IMR-90 (cell line): ENCODE measurements around the gene DNAJB9. TPM values are rescaled to one million over a fixed set of nuclear protein-coding genes. Genes with fewer than 3 reads are reported as not detected.

Experiments used
- ATAC-seq: fragments of 200-7000 bp; cut with Tn5 transposase; 2 replicates; pipeline ENCODE4 v1.9.1; 2020; ENCODE audit warnings: low read depth, mild to moderate bottlenecking, moderate library complexity
- BruUV-seq: library from RNA; stranded (reverse); fragments of 400-500 nt; replicated peaks from 2 replicates; lab custom pipeline; 2021; lab: Mats Ljungman, UMichigan
- CTCF ChIA-PET: fragments of 300-600 bp; formaldehyde crosslinking; extraction: SDS; loops from one replicate; lab custom pipeline; 2021; ENCODE audit warnings: antibody characterized with exemption; lab: Yijun Ruan, JAX
- POLR2A ChIA-PET: fragments of 300-600 bp; sonication (Branson Sonifier 250); formaldehyde crosslinking; loops from one replicate; lab custom pipeline; 2022; ENCODE audit warnings: antibody characterized with exemption; ENCODE audit not compliant: unreplicated experiment; lab: Charles Lee
- DNase-seq: peaks from one replicate; pipeline ENCODE4 v3.0.0; 2013
- H2AFZ ChIP-seq: replicated peaks from 2 replicates; pipeline ENCODE3; 2013; ENCODE audit warnings: low read length, mild to moderate bottlenecking; ENCODE audit not compliant: poor library complexity
- H2AK5ac ChIP-seq: 2 replicates; pipeline ENCODE4 v1.6.1; 2013; ENCODE audit warnings: low read depth, low read length, inconsistent platforms
- H2AK9ac ChIP-seq: replicated peaks from 2 replicates; pipeline ENCODE3; 2013; ENCODE audit warnings: mild to moderate bottlenecking, low read depth, low read length, moderate library complexity; ENCODE audit not compliant: poor library complexity
- H2BK120ac ChIP-seq: 2 replicates; pipeline ENCODE4 v1.6.1; 2013; ENCODE audit warnings: low read depth, low read length, inconsistent platforms
- H2BK15ac ChIP-seq: 3 replicates; pipeline ENCODE4 v1.6.1; 2013; ENCODE audit warnings: low read depth, low read length, inconsistent platforms
- H2BK20ac ChIP-seq: 2 replicates; pipeline ENCODE4 v1.6.1; 2013; ENCODE audit warnings: low read depth, mild to moderate bottlenecking, inconsistent platforms, low read length, moderate library complexity
- H2BK5ac ChIP-seq: 2 replicates; pipeline ENCODE4 v1.6.1; 2013; ENCODE audit warnings: mild to moderate bottlenecking, low read depth, low read length, inconsistent platforms; ENCODE audit not compliant: poor library complexity, severe bottlenecking
- H3K14ac ChIP-seq: replicated peaks from 2 replicates; pipeline ENCODE4 v1.6.1; 2013; ENCODE audit warnings: low read depth, low read length, inconsistent platforms
- H3K18ac ChIP-seq: 2 replicates; pipeline ENCODE4 v1.6.1; 2013; ENCODE audit warnings: low read depth, low read length, control low read depth
- H3K23ac ChIP-seq: 2 replicates; pipeline ENCODE4 v1.6.1; 2013; ENCODE audit warnings: low read depth, low read length, inconsistent platforms
- H3K27ac ChIP-seq: 2 replicates; pipeline ENCODE4 v1.5.1; 2013; ENCODE audit warnings: mild to moderate bottlenecking, control low read depth, low read length; ENCODE audit not compliant: insufficient read depth
- H3K27me3 ChIP-seq: 2 replicates; pipeline ENCODE4 v1.6.1; 2013; ENCODE audit warnings: low read length; ENCODE audit not compliant: control insufficient read depth, insufficient read depth
- H3K36me3 ChIP-seq: 2 replicates; pipeline ENCODE4 v1.6.1; 2013; ENCODE audit warnings: low read length, mixed read lengths; ENCODE audit not compliant: control insufficient read depth, insufficient read depth
- H3K4ac ChIP-seq: 2 replicates; pipeline ENCODE4 v1.6.1; 2013; ENCODE audit warnings: low read depth, low read length, inconsistent platforms
- H3K4me1 ChIP-seq: 2 replicates; pipeline ENCODE4 v1.6.1; 2013; ENCODE audit warnings: low read length, mixed read lengths; ENCODE audit not compliant: control insufficient read depth, insufficient read depth
- H3K4me2 ChIP-seq: 2 replicates; pipeline ENCODE4 v1.6.1; 2013; ENCODE audit warnings: low read depth, mild to moderate bottlenecking, control low read depth, low read length, moderate library complexity
- H3K4me3 ChIP-seq: 2 replicates; pipeline ENCODE4 v1.5.1; 2013; ENCODE audit warnings: low read depth, mild to moderate bottlenecking, control low read depth, low read length, moderate library complexity; ENCODE audit not compliant: insufficient read depth
- H3K56ac ChIP-seq: 2 replicates; pipeline ENCODE4 v1.6.1; 2013; ENCODE audit warnings: low read length, inconsistent platforms; ENCODE audit not compliant: insufficient read depth; ENCODE audit errors: extremely low read depth
- H3K79me1 ChIP-seq, 2 experiments: 2 replicates each; pipeline ENCODE4 v1.6.1; 2013; ENCODE audit warnings: low read length in 2 of 2, inconsistent platforms in 1 of 2, low read depth in 1 of 2
- H3K9ac ChIP-seq: 2 replicates; pipeline ENCODE4 v1.6.1; 2013; ENCODE audit warnings: low read depth, low read length, control low read depth
- H3K9me1 ChIP-seq: 2 replicates; pipeline ENCODE4 v1.6.1; 2013; ENCODE audit warnings: low read length, inconsistent platforms; ENCODE audit not compliant: insufficient read depth
- H3K9me3 ChIP-seq: 2 replicates; pipeline ENCODE4 v1.6.1; 2013; ENCODE audit warnings: low read length; ENCODE audit not compliant: control insufficient read depth, insufficient read depth
- H4K20me1 ChIP-seq: 2 replicates; pipeline ENCODE4 v1.6.1; 2013; ENCODE audit warnings: low read length, inconsistent platforms; ENCODE audit not compliant: insufficient read depth
- H4K5ac ChIP-seq: 2 replicates; pipeline ENCODE4 v1.6.1; 2013; ENCODE audit warnings: mild to moderate bottlenecking, low read depth, low read length, control low read depth
- H4K8ac ChIP-seq, 2 experiments: 2 replicates each; pipeline ENCODE4 v1.6.1; 2013; ENCODE audit warnings: low read depth in 2 of 2, low read length in 2 of 2, control low read depth in 1 of 2, inconsistent platforms in 1 of 2
- H4K91ac ChIP-seq: 2 replicates; pipeline ENCODE4 v1.6.1; 2013; ENCODE audit warnings: low read depth, low read length, inconsistent platforms; ENCODE audit not compliant: insufficient read depth
- BHLHE40 ChIP-seq: fragments of 150-350 bp; IDR thresholded peaks from 2 replicates; pipeline ENCODE4 v1.6.1; 2016; ENCODE audit warnings: mild to moderate bottlenecking, low read depth, low read length
- CEBPB ChIP-seq: IDR thresholded peaks from 2 replicates; pipeline ENCODE4 v1.6.1; 2012; ENCODE audit warnings: low read depth, low read length, improper control_type of control experiment
- CHD1 ChIP-seq: IDR thresholded peaks from 2 replicates; pipeline ENCODE4 v1.6.1; 2012; ENCODE audit warnings: low read depth, low read length, improper control_type of control experiment
- MAFK ChIP-seq: IDR thresholded peaks from 2 replicates; pipeline ENCODE4 v1.6.1; 2012; ENCODE audit warnings: low read depth, low read length, improper control_type of control experiment
- MAZ ChIP-seq: IDR thresholded peaks from 2 replicates; pipeline ENCODE4 v1.6.1; 2012; ENCODE audit warnings: low read depth, mild to moderate bottlenecking, low read length, improper control_type of control experiment, moderate library complexity, borderline replicate concordance
- MXI1 ChIP-seq: IDR thresholded peaks from 2 replicates; pipeline ENCODE4 v1.6.1; 2012; ENCODE audit warnings: low read depth, mild to moderate bottlenecking, low read length, moderate library complexity, borderline replicate concordance
- NFE2L2 ChIP-seq: fragments of 150-350 bp; IDR thresholded peaks from 2 replicates; pipeline ENCODE4 v1.6.1; 2016; ENCODE audit warnings: low read depth, mild to moderate bottlenecking, low read length
- POLR2A ChIP-seq: IDR thresholded peaks from 2 replicates; pipeline ENCODE4 v1.6.1; 2012; ENCODE audit warnings: mild to moderate bottlenecking, low read depth, low read length
- RAD21 ChIP-seq: IDR thresholded peaks from 2 replicates; pipeline ENCODE4 v1.6.1; 2012; ENCODE audit warnings: low read length, improper control_type of control experiment
- RCOR1 ChIP-seq: IDR thresholded peaks from 2 replicates; pipeline ENCODE4 v1.6.1; 2012; ENCODE audit warnings: mild to moderate bottlenecking, low read length, improper control_type of control experiment; ENCODE audit not compliant: insufficient replicate concordance
- RFX5 ChIP-seq: IDR thresholded peaks from 2 replicates; pipeline ENCODE4 v1.8.0; 2012; ENCODE audit warnings: low read depth, mild to moderate bottlenecking, low read length, moderate library complexity
- SMC3 ChIP-seq: fragments of 150-350 bp; IDR thresholded peaks from 2 replicates; pipeline ENCODE4 v1.6.1; 2016; ENCODE audit warnings: low read depth, mild to moderate bottlenecking, antibody characterized with exemption, low read length, moderate library complexity
- WGBS, 2 experiments: methylation state at CpG; one replicate each; pipeline versions ENCODE4 v1.1.5 to v1.1.7; 2013; ENCODE audit warnings: missing lambda C conversion rate in 2 of 2; ENCODE audit not compliant: insufficient read length in 1 of 2; ENCODE audit errors: extremely low coverage in 2 of 2; 5-methylcytosine and 5-hydroxymethylcytosine counted together
- dilution Hi-C: fragments of 300-500 bp; cut with HindIII; formaldehyde crosslinking; loops from one replicate; pipeline ENCODE4 v1.14.3; 2018; ENCODE audit warnings: low sequenced_read_pairs; ENCODE audit not compliant: unreplicated experiment
- in situ Hi-C: fragments of 300-500 bp; cut with MboI; formaldehyde crosslinking; loops from 3 replicates; pipeline ENCODE4 v1.14.3; 2019; ENCODE audit warnings: low sequenced_read_pairs, inconsistent platforms, mixed read lengths
- intact Hi-C: fragments of 100-400 bp; cut with micrococcal nuclease; formaldehyde crosslinking; loops from 2 replicates; pipeline ENCODE4 v1.10.0; 2022
- polyA plus RNA-seq, 3 experiments: library from polyadenylated mRNA; depleted of rRNA; stranded (reverse); fragments of >200 nt; gene quantifications; 2 replicates each; pipeline ENCODE4 v1.2.3, GENCODE V29; 2012; ENCODE audit warnings: low replicate concordance in 1 of 3
- total RNA-seq: library from RNA; depleted of rRNA; stranded (reverse); fragments of >200 nt; gene quantifications from 2 replicates; pipeline ENCODE4 v1.2.3, GENCODE V29; 2012
- TF ChIP-seq, protein P1 (sequence below): conservative IDR thresholded peaks from 2 replicates; pipeline ENCODE4 v1.5.1; 2012; ENCODE audit warnings: mild to moderate bottlenecking, low read depth, low read length, improper control_type of control experiment
- TF ChIP-seq, protein P2 (sequence below): fragments of 150-350 bp; IDR thresholded peaks from 2 replicates; pipeline ENCODE4 v1.6.1; 2016; ENCODE audit warnings: low read depth, mild to moderate bottlenecking, low read length, moderate library complexity, borderline replicate concordance
- TF ChIP-seq, protein P3 (sequence below): fragments of 150-350 bp; IDR thresholded peaks from 2 replicates; pipeline ENCODE4 v1.6.1; 2017; ENCODE audit warnings: mild to moderate bottlenecking, antibody characterized with exemption, low read length, low read depth

The DNAJB9 gene
- total and polyA plus RNA-seq, 2 of the 4 experiments (the other 2 are of a cell fraction): 3.8 to 44.6 TPM

DNA sequence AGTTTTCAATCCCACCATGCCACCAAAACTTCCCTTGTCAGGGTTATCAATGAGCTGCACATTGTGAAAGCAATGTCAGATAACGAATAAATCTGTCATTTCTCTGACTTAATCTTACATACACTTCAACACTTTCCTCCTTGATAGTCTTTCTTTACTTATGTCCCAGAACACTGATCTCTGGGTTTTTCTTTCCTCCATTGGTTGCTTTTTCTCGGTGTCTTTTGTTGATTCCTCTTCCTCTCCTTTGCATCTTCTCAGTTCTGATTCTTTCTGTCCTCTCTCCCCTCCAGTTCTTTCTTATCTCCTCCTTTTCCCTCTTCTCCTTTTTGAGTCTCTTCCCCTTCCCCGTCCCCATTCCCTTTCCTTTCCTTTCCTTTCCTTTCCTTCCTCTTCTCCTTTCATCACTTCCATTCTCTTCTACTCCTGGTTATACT lies 16.6 kb downstream of the DNAJB9 start:
- Histone ChIP-seq H4K5ac (no peak overlapping the region), H3K9ac (no peak overlapping the region), H2BK15ac (no peak overlapping the region), H4K91ac (no peak overlapping the region), H2AFZ (no peak overlapping the region), H3K14ac (no peak overlapping the region), H3K56ac (no peak overlapping the region), H3K9me3 (no peaks in the 10 kb centered on the region), H3K23ac (no peak overlapping the region), H2BK5ac (no peak overlapping the region), H3K4me2 (no peak overlapping the region), H3K27me3 (no peaks in the 10 kb centered on the region), H3K9me1 (no peaks in the 10 kb centered on the region), H2BK20ac (no peak overlapping the region), H2AK5ac (no peak overlapping the region), H4K20me1 (no peaks in the 10 kb centered on the region), H3K27ac (no peak overlapping the region), H2AK9ac (no peak overlapping the region), H3K4me1 (no peaks in the 10 kb centered on the region), H3K18ac (no peak overlapping the region), H3K79me1 (no peaks in the 10 kb centered on the region), H4K8ac (no peak overlapping the region), H3K4ac (no peak overlapping the region), H2BK120ac (no peak overlapping the region), H3K4me3 (no peak overlapping the region), H3K36me3 (no peaks in the 10 kb centered on the region)
- no peak for DNase-seq
- in situ Hi-C loops (no loop called here), dilution Hi-C loops (no loop called here), intact Hi-C loops (no loop called here)
- ATAC-seq: no peak
- TF ChIP-seq MAFK: no peak
- TF ChIP-seq, protein P1, sequence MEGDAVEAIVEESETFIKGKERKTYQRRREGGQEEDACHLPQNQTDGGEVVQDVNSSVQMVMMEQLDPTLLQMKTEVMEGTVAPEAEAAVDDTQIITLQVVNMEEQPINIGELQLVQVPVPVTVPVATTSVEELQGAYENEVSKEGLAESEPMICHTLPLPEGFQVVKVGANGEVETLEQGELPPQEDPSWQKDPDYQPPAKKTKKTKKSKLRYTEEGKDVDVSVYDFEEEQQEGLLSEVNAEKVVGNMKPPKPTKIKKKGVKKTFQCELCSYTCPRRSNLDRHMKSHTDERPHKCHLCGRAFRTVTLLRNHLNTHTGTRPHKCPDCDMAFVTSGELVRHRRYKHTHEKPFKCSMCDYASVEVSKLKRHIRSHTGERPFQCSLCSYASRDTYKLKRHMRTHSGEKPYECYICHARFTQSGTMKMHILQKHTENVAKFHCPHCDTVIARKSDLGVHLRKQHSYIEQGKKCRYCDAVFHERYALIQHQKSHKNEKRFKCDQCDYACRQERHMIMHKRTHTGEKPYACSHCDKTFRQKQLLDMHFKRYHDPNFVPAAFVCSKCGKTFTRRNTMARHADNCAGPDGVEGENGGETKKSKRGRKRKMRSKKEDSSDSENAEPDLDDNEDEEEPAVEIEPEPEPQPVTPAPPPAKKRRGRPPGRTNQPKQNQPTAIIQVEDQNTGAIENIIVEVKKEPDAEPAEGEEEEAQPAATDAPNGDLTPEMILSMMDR: no peak
- TF ChIP-seq RAD21: no peak
- TF ChIP-seq POLR2A: no peak
- TF ChIP-seq CEBPB: no peak
- TF ChIP-seq, protein P2, sequence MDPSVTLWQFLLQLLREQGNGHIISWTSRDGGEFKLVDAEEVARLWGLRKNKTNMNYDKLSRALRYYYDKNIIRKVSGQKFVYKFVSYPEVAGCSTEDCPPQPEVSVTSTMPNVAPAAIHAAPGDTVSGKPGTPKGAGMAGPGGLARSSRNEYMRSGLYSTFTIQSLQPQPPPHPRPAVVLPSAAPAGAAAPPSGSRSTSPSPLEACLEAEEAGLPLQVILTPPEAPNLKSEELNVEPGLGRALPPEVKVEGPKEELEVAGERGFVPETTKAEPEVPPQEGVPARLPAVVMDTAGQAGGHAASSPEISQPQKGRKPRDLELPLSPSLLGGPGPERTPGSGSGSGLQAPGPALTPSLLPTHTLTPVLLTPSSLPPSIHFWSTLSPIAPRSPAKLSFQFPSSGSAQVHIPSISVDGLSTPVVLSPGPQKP: no peak
- no peak for TF ChIP-seq NFE2L2
- TF ChIP-seq, protein P3, sequence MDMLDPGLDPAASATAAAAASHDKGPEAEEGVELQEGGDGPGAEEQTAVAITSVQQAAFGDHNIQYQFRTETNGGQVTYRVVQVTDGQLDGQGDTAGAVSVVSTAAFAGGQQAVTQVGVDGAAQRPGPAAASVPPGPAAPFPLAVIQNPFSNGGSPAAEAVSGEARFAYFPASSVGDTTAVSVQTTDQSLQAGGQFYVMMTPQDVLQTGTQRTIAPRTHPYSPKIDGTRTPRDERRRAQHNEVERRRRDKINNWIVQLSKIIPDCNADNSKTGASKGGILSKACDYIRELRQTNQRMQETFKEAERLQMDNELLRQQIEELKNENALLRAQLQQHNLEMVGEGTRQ: no peak
- no peak for TF ChIP-seq RCOR1
- no peak for TF ChIP-seq SMC3
- no peak for TF ChIP-seq MAZ
- TF ChIP-seq CHD1: no peak
- TF ChIP-seq RFX5: no peak
- TF ChIP-seq MXI1: no peak
- TF ChIP-seq BHLHE40: no peak
- WGBS, 2 experiments: 38% methylated on average over 1 of the region's 3 CpGs; no CpG with 5 or more reads in 1 of the 2 experiments
- CTCF ChIA-PET: no interaction called here
- BruUV-seq: no TSS peak
- POLR2A ChIA-PET: no interaction called here
